DLD1 (cell line): ENCODE data around the gene RBM10.

ENCODE experiments used
- in situ Hi-C: cut with HindIII; loops from 2 replicates; pipeline ENCODE4 v1.10.0; 2017; ENCODE audit warnings: low sequenced_read_pairs

The RBM10 gene

DNA sequence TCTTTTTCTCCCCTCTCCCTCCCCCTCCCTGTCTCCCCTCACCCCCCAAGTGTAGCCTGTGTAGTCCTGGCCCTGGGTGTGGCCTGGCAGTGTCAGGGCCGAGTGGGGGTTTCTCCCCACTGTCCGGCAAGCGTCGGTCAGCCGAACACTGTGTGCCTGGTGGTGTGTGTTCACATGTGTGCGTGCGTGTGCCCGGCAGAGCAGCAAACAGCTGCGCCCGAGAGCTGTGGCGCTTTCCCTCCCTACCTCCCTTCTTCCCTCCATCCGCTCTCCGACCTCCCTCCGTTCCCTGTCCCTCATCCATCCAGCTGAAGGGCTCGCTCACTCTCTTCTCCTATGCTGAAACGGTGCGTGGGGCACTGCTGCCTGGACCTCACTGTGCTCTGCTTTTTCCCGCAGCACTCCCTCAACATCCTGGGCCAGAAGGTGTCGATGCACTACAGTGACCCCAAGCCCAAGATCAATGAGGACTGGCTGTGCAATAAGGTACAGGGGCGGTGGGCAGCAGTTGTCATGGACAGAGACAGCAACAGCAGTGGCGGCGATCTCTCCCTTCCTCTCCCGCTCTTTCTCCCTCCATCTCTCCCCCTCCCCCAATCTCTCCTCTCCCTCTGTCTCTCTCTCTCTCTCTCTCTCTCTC lies 31.2 kb downstream of the RBM10 start:
- in situ Hi-C loops, result no loop called here

DNA sequence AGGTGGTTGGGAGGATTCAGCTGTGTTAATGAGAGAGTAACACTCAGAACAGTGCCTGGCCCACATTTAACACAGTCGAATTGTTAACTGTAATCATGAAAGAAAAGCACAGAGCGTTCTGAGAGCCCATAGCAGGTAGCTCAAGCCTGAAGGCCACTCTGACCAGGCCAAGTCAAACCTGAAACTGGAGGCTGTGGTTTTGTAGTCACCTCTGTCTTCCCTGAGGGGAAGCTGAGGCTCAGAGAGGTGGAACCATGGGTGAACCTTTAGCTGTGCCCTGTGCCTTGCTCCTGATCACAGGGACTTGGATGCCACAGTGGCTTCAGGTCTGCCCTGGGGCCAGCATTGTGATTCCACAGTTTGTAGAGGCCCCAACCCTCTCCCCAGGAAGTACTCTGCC lies 32.1 kb downstream of the RBM10 start:
- in situ Hi-C loops, result no loop called here

DNA sequence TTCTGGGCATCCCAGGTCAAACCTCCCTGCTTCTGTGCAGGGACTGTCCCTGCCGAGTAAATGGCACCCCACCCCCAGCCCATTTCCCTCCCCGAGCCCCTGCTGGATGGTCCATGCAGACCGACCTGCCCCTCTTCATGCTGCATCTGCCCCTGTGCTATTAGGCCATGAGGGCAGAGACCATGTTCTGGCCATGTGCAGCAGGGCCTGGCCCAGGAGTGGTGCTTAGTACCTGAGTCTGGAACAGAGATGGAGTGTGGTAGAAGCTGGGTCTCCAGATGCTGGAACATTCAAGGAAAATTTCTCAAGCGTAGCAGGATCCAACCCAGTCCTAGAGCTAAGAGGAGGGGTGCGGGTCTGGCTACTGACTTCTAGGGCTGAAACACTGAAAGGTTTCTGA lies 33.3 kb downstream of the RBM10 start:
- in situ Hi-C loops, result no loop called here

DNA sequence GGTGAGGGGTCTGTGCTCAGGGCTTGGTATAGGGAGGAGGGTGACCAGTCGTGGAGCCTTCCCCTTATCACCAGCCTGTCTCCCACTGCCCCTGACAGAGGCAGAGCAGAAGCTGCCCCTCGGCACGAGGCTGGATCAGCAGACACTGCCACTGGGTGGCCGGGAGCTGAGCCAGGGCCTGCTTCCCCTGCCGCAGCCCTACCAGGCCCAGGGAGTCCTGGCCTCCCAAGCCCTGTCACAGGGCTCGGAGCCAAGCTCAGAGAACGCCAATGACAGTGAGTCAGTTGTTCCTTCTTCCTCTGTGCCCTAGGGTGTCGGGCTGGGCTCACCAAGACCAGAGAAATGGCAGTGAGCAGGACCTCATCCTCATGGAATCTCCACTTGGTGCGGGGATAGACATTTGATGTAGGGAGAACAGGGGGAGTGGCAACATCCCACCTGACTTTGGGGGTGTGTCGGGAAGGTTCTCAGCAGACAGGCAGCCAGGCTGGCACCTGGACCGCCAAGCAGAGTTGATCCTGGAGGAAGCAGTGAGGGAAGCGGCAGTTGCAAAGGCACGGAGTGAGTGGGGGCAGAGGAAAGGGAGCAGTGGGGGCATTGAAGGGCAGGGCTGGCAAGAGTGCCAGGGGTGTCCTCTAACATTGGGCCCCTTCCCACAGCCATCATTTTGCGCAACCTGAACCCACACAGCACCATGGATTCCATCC lies 34.4 kb downstream of the RBM10 start:
- in situ Hi-C loops, result no loop called here

DNA sequence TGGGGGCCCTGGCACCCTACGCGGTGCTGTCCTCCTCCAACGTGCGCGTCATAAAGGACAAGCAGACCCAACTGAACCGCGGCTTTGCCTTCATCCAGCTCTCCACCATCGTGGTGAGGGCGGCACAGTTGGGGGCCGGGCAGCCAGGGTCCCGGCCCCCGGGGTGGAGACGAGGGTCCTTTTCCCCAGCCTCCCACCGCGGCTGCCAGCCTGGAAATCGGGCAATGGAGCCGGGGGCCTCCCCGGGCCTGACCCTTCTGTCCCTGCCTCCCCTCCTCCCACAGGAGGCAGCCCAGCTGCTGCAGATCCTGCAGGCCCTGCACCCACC lies 34.9 kb downstream of the RBM10 start:
- in situ Hi-C loops, result no loop called here

DNA sequence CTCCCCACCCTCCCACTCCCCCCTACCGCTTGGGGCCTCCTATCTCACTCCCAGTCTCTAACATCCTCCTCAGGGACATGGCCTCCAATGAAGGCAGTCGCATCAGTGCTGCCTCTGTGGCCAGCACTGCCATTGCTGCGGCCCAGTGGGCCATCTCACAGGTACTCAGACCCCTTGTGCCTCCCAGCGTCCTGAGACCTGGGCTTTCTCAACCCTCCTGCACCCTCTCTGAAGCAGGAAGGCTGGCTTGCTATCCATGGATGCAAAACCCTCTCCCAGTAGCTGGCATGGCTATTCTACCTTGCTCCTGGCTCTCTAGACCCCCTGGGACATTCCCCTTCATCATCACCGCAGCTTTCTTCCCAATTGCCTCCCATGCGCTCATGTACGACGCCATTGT lies 35.3 kb downstream of the RBM10 start:
- in situ Hi-C loops, result no loop called here

DNA sequence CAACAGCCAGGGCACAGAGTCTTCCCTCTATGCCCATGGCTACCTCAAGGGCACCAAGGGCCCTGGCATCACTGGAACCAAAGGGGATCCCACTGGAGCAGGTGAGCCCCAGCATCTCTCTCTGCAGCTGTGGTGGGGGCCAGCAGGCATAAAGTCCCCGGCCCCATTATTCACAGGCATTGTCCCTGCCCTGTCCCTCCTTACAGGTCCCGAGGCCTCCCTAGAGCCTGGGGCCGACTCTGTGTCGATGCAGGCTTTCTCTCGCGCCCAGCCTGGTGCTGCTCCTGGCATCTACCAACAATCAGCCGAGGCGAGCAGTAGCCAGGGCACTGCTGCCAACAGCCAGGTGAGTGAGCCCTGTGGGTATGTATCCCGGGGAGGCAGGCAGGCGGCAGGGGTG lies 36.3 kb downstream of the RBM10 start:
- in situ Hi-C loops, result no loop called here

DNA sequence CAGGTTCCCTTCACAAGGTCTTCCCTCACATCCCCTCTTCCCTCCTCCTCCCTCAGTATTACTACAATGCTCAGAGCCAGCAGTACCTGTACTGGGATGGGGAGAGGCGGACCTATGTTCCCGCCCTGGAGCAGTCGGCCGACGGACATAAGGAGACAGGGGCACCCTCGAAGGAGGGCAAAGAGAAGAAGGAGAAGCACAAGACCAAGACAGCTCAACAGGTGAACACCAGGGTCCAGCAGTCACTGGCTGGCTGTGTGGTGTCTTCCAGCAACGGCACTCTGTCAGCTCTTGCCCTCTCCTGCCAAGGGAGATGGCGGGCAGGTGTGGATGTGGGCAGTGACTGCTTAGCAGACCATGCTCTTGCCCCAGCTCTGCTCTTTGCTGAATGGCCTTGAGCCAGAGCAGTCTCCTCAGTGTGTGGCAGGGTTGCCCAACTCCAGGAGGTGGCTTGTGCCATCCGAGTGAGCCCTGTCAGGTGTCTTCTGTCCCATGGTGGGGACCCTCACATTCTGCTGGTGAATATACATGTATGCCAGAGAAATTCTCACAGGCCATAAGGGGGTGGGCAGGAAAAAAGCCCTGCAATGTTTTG lies 37.2 kb downstream of the RBM10 start:
- in situ Hi-C loops, result no loop called here

DNA sequence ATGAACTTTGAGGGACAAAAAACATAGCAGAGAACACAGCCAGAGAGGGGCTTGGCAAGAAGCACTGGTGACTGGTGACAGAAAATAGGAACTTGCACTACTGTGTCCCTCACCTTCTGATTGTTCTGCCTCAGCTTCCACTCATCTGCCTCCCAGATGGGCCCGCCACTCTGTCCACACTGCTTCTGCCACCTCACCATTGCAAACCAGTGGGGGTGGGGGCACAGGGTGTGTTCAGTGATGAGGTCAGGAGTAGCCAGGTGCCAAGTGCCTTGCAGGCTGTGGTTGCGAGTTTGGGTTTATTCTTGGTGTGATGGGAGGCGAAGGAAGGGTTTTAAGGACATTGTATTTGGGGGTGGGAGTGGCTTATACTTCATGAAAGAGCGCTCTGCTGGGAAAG lies 39.5 kb downstream of the RBM10 start:
- in situ Hi-C loops, result no loop called here

DNA sequence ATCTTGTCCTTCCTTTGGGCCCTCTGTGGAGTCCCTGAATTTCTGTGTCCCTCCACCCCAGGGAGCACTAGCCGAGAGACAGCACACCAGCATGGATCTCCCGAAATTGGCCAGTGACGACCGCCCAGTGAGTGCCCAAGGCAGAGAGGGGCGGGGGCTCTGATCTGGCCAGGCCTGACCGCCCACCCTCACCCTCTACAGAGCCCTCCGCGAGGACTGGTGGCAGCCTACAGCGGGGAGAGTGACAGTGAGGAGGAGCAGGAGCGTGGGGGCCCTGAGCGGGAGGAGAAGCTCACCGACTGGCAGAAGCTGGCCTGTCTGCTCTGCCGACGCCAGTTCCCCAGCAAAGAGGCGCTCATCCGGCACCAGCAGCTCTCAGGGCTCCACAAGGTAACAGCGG lies 40.2 kb downstream of the RBM10 start:
- in situ Hi-C loops, result no loop called here

DNA sequence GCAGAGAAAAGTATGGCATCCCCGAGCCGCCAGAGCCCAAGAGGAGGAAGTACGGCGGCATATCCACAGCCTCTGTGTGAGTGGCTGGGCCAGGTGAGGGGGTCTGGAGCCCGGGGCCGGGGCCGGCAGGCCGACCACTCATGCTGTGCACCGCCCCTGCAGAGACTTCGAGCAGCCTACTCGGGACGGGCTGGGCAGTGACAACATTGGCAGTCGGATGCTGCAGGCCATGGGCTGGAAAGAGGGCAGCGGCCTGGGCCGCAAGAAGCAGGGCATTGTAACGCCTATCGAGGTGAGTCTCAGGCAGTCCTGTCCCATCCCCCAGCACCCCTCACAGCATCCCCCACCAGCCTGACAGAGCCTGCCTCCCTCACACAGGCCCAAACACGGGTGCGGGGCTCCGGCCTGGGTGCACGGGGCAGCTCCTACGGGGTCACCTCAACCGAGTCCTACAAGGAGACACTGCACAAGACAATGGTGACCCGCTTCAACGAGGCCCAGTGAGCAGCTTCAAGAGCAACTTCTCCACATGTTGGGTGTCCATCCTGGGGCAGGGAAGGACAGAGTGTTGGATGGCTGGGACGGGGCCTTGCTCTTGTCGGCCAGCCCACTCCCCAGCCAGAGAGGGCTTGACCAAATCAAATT lies 41.2 kb downstream of the RBM10 start:
- in situ Hi-C loops, result no loop called here

DNA sequence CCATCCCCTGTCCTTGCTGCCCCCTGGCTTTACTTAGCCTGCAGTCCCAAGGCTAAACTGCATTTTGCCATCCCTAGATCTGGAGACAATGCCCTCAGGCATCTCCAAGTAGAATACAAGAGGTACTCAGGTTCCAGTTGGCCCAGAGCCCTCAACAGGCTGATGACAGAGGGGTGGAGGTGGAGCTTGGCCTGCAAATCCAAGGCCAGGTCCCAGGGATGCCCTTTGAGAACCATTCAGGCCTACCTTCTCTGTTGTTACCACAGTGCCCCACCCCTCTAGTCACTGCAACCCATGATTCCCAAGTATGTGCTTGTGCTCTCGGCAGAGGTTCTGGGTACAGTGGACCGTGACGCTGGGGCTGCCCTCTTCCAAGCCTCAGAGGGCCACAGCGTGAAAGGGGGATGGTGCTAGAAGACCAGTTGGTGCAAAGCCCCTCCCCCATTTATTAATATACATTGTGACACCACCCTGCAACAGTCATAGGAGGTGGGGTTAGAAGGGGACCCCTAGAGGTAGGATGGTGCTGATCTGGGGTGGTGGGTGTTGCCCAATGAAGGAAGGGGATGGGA lies 42.2 kb downstream of the RBM10 start:
- in situ Hi-C loops, result no loop called here

DNA sequence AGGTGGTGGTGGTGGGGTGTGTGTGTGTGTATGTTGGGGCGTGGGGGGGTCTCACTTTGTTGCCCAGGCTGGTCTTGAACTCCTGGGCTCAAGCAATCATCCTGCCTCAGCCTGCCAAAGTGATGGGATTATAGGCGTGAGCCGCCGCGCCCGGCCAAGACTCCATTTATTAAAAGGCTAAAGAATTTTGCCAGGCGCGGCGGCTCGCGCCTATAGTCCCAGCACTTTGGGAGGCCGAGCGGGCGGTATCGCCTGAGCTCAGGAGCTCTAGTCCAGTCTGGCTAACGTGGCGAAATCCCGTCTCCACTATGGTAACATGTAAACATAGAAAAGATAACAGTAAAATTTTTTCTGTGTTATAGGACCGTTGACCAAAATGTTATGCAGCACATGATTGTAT lies 44.9 kb downstream of the RBM10 start:
- in situ Hi-C loops, result no loop called here

DNA sequence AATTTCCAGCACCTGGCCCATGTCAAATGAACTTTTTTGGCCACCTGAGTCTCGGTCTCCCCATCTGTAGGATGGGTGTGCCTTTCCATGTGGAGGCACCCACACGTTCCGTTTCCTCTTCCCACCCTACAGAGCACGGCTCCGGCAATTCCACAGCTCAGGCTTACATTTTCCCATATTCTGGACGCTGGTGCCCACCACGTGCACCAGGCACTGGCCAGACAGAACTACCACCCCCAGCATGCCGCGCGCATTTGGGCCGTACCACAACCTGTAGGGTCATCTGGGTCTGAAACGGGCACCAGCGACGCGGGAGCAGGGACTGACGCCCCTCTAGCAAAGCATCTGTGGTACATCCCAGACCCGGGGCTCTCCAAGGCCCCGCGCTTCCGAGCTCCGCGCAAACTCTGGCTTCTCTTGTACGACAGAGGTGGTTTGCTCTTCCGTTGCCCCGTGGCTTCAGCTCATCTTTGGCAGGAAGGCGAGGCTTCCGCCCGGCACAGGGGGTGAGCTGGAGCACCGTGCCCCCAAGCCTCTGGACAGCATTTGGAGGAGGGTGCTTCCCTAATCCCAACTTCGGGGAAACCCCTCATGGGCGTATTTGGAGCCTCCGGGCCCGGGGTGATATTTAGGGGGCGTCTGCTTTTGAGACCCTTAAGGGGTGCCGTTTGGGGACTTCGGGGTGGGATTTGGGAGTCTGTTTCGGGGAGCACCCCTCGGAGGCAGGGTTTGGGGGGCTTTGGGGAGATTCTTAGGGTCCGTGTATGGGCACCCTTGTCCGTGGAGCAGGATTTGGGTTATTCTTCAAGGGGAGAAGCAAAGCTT lies 45.6 kb downstream of the RBM10 start:
- in situ Hi-C loops, result no loop called here

DNA sequence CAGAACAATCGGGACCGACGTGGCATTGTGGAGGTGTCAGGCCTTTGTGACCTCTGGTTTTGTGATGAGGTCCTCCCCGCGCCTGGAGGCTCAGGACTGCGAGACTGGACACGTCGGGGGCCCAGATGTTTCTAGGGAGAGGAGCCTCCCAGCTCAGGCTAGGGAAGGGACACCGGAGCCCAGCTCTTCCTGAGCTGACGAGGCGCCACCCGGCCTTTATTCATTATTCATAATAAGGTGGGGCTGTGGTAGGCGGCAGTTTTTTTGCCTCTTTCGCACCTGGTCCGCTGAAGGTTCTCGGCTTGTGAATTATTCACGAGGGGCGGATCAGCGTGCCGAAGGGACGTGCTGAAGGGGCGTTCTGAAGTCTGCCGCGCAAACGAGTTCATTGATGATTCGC lies 46.3 kb downstream of the RBM10 start:
- in situ Hi-C loops, result no loop called here

DNA sequence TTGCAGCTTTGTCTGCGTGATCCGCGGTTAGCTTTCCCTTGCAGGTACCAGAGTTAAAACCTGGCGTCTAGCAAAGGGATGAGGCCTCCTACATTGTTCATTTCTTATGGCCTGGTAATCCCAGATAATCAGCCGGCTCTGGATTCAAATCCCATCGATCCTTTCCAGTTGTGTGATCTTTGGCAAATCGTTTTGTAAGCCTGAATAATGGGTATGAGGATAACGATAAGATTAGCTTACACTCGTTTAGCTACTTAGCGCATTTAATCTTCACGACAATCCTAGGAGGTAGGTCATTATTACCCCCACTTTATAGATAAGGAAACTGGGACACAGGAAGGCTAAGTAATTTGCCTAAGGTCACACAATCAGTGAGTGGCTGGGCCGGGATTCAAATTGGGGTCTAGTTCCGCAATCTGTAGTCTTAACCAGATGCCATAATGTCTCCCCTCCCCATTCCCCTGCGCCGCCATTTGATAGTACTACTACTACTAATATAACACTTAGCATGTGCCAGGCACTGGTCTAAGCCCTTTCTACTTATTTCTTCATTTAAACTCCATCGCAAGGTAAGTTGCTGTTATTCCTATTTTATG lies 46.9 kb downstream of the RBM10 start:
- in situ Hi-C loops, result no loop called here

DNA sequence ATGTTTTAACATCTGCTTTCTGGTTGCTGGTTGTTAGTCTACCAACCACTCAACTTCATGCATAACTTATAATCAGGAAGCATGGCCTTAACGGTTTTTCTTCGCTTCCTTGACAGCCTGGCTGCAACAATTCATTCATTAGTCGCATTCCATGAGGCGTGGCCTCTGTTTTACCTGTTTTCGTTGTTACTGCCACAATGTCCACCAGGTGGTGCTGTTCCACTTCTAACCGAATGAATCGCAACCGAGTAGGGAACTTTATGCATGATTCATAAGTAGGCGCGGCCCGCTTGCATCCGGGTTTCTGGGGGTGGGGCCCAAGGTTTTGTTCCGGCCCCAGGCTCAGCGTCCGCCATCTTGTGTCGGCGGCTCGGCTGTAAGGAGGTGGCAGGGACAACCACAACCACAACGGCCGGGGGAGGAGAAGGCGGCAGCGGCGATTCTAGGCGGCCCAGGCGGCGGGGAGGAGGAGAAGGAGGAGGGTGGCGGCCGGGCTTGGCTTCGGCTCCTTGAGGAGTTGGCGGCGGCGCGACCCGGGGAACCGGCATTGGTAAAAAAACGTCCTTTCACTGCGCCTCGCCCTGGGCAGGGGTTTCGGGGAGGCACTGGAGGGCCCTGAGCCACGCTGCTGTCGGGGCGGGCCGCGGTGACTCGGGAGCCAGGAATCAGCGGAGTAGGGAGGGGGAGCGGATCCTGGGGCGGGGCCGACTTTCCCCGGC lies 48.6 kb downstream of the RBM10 start, which contains the start of gene UBA1:
UBA1 (plus strand) TSS at position 355 of the 719 bp plus-strand sequence. CDS start 4,974 bp downstream, outside the sequence.
- in situ Hi-C loops, result no loop called here

DNA sequence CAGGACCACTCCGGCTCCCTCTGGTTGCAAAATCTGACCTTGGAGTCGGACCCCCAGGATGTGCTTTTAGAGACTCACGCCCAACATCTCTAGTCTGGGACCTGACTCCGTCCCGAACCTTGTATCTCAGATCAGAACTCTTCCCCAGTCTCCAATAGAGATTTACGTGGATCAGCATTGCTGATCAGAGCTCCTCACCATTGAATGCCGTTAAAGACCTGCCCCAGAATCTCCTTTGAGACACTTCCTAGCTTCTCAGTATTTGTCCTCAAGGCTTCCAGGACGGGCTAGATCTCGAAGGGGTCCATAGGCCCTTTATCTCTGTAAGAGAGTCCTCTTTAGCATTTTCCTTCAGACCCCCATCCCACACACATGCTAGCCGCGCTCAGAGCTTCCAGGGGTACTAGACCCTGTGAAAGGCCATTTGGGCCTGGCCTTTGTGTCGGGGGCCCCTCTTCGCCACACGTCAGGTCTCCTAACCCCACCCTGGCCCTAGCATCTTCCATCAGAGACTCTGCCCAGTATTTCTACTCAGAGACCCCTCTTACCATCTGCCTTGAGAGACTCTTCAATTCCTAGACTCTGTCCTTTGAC lies 49.3 kb downstream of the RBM10 start:
- in situ Hi-C loops, result no loop called here

DNA sequence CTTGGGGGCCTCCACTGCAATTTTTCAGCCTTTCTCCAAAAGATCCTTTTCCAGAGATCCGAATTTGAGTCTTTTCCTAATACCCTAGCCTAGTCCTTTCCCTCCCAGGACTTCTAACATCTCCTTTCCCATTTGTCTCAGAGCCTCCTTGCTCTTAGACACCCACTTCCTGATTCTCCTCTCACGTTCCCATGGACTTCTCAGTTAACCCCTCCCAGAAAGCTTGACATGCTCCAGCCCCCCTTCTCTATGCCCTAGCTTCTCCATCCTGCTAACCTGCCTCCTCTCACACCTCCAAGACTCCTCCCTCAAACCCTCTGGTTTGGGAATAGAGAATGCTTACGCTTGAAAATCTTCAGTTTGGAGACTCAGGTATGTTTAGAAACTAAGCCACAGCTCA lies 51.1 kb downstream of the RBM10 start:
- in situ Hi-C loops, result no loop called here
